Measurements from ENCODE around the gene CLIP2. TPM values are rescaled to one million over a fixed set of nuclear protein-coding genes. Genes with fewer than 3 reads are reported as not detected.

The CLIP2 gene
- total RNA-seq, 1 donor from 2014 or later = 42.0 TPM

- no peak for DNase-seq (ENCODE audit: low spot score, unreplicated experiment)
- peaks cover 3% of the 10 kb centered on the region for H3K36me3 Mint-ChIP-seq (ENCODE audit: insufficient read depth)
- peaks cover 4% of the 10 kb centered on the region for H3K27me3 Mint-ChIP-seq
- peak overlapping the region; percentile 5 for H3K4me3 Mint-ChIP-seq (ENCODE audit: low read depth)
- no peak overlapping the region for H3K27ac Mint-ChIP-seq
- no peak for TF ChIP-seq CTCF (IDR thresholded peaks at IDR 0.05; ENCODE audit: unreplicated experiment)
- H3K4me1 Mint-ChIP-seq (ENCODE audit: low read depth) = peaks cover 38% of the 10 kb centered on the region
- no peaks in the 10 kb centered on the region for H3K9me3 Mint-ChIP-seq (ENCODE audit: low read depth)
Measured at GRCh38 chr7:74293577-74293908, 4.3 kb downstream of the CLIP2 start.

GRCh38 chr7:74294191-74294998 is 5.2 kb downstream of the CLIP2 start:
- Mint-ChIP-seq H3K9me3 (ENCODE audit: low read depth) (no peaks in the 10 kb centered on the region), H3K4me3 (ENCODE audit: low read depth) (no peak overlapping the region), H3K36me3 (ENCODE audit: insufficient read depth) (peaks cover 3% of the 10 kb centered on the region), H3K27ac (peak overlapping the region; percentile 61), H3K27me3 (no peaks in the 10 kb centered on the region), H3K4me1 (ENCODE audit: low read depth) (peaks cover 35% of the 10 kb centered on the region)
- DNase-seq (ENCODE audit: low spot score, unreplicated experiment) = no peak
- TF ChIP-seq CTCF (IDR thresholded peaks at IDR 0.05; ENCODE audit: unreplicated experiment) = no peak

GRCh38 chr7:74297516-74298233 is 8.5 kb downstream of the CLIP2 start:
- H3K36me3 Mint-ChIP-seq (ENCODE audit: insufficient read depth) = peaks cover 4% of the 10 kb centered on the region
- H3K4me3 Mint-ChIP-seq (ENCODE audit: low read depth) = no peak overlapping the region
- TF ChIP-seq CTCF (IDR thresholded peaks at IDR 0.05; ENCODE audit: unreplicated experiment) = no peak
- H3K4me1 Mint-ChIP-seq (ENCODE audit: low read depth) = peaks cover 23% of the 10 kb centered on the region
- no peaks in the 10 kb centered on the region for H3K9me3 Mint-ChIP-seq (ENCODE audit: low read depth)
- no peak overlapping the region for H3K27ac Mint-ChIP-seq
- no peaks in the 10 kb centered on the region for H3K27me3 Mint-ChIP-seq
- DNase-seq (ENCODE audit: low spot score, unreplicated experiment) = no peak

- Mint-ChIP-seq H3K36me3 (ENCODE audit: insufficient read depth) (peaks cover 4% of the 10 kb centered on the region), H3K27ac (no peak overlapping the region), H3K27me3 (no peaks in the 10 kb centered on the region)
Measured at GRCh38 chr7:74299401-74299800, 10.2 kb downstream of the CLIP2 start.

More at GRCh38 chr7:74299401-74299800, 10.2 kb downstream of the CLIP2 start:
- Mint-ChIP-seq H3K4me1 (ENCODE audit: low read depth) (peaks cover 8% of the 10 kb centered on the region), H3K4me3 (ENCODE audit: low read depth) (no peak overlapping the region), H3K9me3 (ENCODE audit: low read depth) (no peaks in the 10 kb centered on the region)
- no peak for DNase-seq (ENCODE audit: low spot score, unreplicated experiment)
- TF ChIP-seq CTCF (IDR thresholded peaks at IDR 0.05; ENCODE audit: unreplicated experiment) = no peak
